ENCODE data around the gene BCL2L12.

- no peak for TF ChIP-seq GATA2 (IDR thresholded peaks at IDR 0.05; ENCODE audit: low read depth, low read length)
- TF ChIP-seq GATA3 (IDR thresholded peaks at IDR 0.05; ENCODE audit: low read depth, low read length) = no peak
Measured at GRCh38 chr19:49666120-49666444, 349 bp downstream of the BCL2L12 start.
